HEK293 (cell line): ENCODE data around the gene GSG1L.

Experiments
- CTCF ChIA-PET: fragments of 350-600 bp; formaldehyde crosslinking; extraction: SDS; loops from one replicate; lab custom pipeline; 2021; ENCODE audit warnings: antibody characterized with exemption; lab: Yijun Ruan, JAX
- POLR2A ChIA-PET: fragments of 300-600 bp; formaldehyde crosslinking; extraction: SDS; loops from one replicate; lab custom pipeline; 2020; ENCODE audit warnings: antibody characterized with exemption, inconsistent platforms; lab: Yijun Ruan, JAX
- H3K27ac ChIP-seq: fragments of 200-500 bp; sonication (Bioruptor generic); 2 replicates; pipeline ENCODE4 v1.5.1; 2014; ENCODE audit warnings: low read depth, low read length, control low read depth, inconsistent platforms; ENCODE audit errors: extremely low read depth
- H3K36me3 ChIP-seq, 2 experiments: fragments of 200-500 bp in 1 of 2; sonication (Bioruptor generic) in 1 of 2; 1 replicate in 1 of 2; 2 replicates in 1 of 2; pipeline ENCODE4 v1.5.1; 2014 to 2017; ENCODE audit warnings: inconsistent platforms in 2 of 2, low read length in 2 of 2; ENCODE audit not compliant: control insufficient read depth in 2 of 2, insufficient read depth in 1 of 2
- H3K4me1 ChIP-seq: fragments of 200-500 bp; sonication (Bioruptor generic); 2 replicates; pipeline ENCODE4 v1.5.1; 2014; ENCODE audit warnings: mild to moderate bottlenecking, low read length, inconsistent platforms; ENCODE audit not compliant: control insufficient read depth, insufficient read depth
- H3K4me3 ChIP-seq: 2 replicates; pipeline ENCODE4 v1.5.1; 2011; ENCODE audit warnings: low read depth, mild to moderate bottlenecking, control low read depth, low read length, moderate library complexity
- H3K9me3 ChIP-seq: fragments of 200-500 bp; sonication (Bioruptor generic); 2 replicates; pipeline ENCODE4 v1.5.1; 2014; ENCODE audit warnings: low read depth, low read length, inconsistent platforms; ENCODE audit not compliant: control insufficient read depth, insufficient read depth
- HOXC10 ChIP-seq: sonication (generic); formaldehyde crosslinking; IDR thresholded peaks from 2 replicates; pipeline ENCODE4 v1.8.1; 2023; ENCODE audit warnings: mild to moderate bottlenecking, missing genetic modification reagents
- KLF17 ChIP-seq: fragments of 450-650 bp; formaldehyde crosslinking; IDR thresholded peaks from 2 replicates; pipeline ENCODE4 v1.5.1; 2016; ENCODE audit warnings: missing biosample characterization, missing genetic modification characterization
- KLF7 ChIP-seq: fragments of 450-650 bp; formaldehyde crosslinking; IDR thresholded peaks from 2 replicates; pipeline ENCODE4 v1.5.1; 2016; ENCODE audit warnings: missing biosample characterization, missing genetic modification characterization, borderline replicate concordance
- YY1 ChIP-seq: fragments of 450-650 bp; formaldehyde crosslinking; IDR thresholded peaks from 2 replicates; pipeline ENCODE4 v1.5.1; 2018; ENCODE audit warnings: missing biosample characterization, missing genetic modification characterization
- ZBTB17 ChIP-seq: fragments of 450-650 bp; formaldehyde crosslinking; IDR thresholded peaks from 2 replicates; pipeline ENCODE4 v1.5.1; 2016; ENCODE audit warnings: missing biosample characterization, missing genetic modification characterization
- ZBTB21 ChIP-seq: fragments of 450-650 bp; formaldehyde crosslinking; IDR thresholded peaks from 2 replicates; pipeline ENCODE4 v1.5.1; 2017; ENCODE audit warnings: missing biosample characterization, missing genetic modification characterization
- ZIC2 ChIP-seq: fragments of 450-650 bp; formaldehyde crosslinking; IDR thresholded peaks from 2 replicates; pipeline ENCODE4 v1.5.1; 2016; ENCODE audit warnings: missing biosample characterization, missing genetic modification characterization
- ZNF157 ChIP-seq: fragments of 450-650 bp; formaldehyde crosslinking; IDR thresholded peaks from 2 replicates; pipeline ENCODE4 v1.5.1; 2016; ENCODE audit warnings: missing biosample characterization, missing genetic modification characterization
- ZNF366 ChIP-seq: fragments of 450-650 bp; formaldehyde crosslinking; conservative IDR thresholded peaks from 2 replicates; pipeline ENCODE4 v1.5.1; 2016; ENCODE audit warnings: missing biosample characterization, missing genetic modification characterization
- ZNF544 ChIP-seq: fragments of 450-650 bp; formaldehyde crosslinking; IDR thresholded peaks from 2 replicates; pipeline ENCODE4 v1.5.0; 2017; ENCODE audit warnings: missing biosample characterization, missing genetic modification characterization
- ZNF555 ChIP-seq: fragments of 450-650 bp; formaldehyde crosslinking; conservative IDR thresholded peaks from 2 replicates; pipeline ENCODE4 v1.5.1; 2017; ENCODE audit warnings: missing biosample characterization, mild to moderate bottlenecking, missing genetic modification characterization, inconsistent platforms
- ZNF670 ChIP-seq: fragments of 450-650 bp; formaldehyde crosslinking; IDR thresholded peaks from 2 replicates; pipeline ENCODE4 v1.5.1; 2016; ENCODE audit warnings: missing biosample characterization, missing genetic modification characterization, low read depth
- ZNF777 ChIP-seq: fragments of 450-650 bp; formaldehyde crosslinking; IDR thresholded peaks from 2 replicates; pipeline ENCODE4 v1.5.1; 2017; ENCODE audit warnings: missing biosample characterization, missing genetic modification characterization, borderline replicate concordance
- ZSCAN4 ChIP-seq: fragments of 450-650 bp; formaldehyde crosslinking; IDR thresholded peaks from 2 replicates; pipeline ENCODE4 v1.5.1; 2017; ENCODE audit warnings: missing biosample characterization, missing genetic modification characterization
- TF ChIP-seq, protein P1 (sequence below): fragments of 450-650 bp; formaldehyde crosslinking; IDR thresholded peaks from 2 replicates; pipeline ENCODE4 v1.5.1; 2016; ENCODE audit warnings: missing biosample characterization, missing genetic modification characterization
- TF ChIP-seq, protein P2 (sequence below): fragments of 450-650 bp; formaldehyde crosslinking; IDR thresholded peaks from 2 replicates; pipeline ENCODE4 v1.5.1; 2016; ENCODE audit warnings: missing biosample characterization, missing genetic modification characterization

GSG1L gene

DNA sequence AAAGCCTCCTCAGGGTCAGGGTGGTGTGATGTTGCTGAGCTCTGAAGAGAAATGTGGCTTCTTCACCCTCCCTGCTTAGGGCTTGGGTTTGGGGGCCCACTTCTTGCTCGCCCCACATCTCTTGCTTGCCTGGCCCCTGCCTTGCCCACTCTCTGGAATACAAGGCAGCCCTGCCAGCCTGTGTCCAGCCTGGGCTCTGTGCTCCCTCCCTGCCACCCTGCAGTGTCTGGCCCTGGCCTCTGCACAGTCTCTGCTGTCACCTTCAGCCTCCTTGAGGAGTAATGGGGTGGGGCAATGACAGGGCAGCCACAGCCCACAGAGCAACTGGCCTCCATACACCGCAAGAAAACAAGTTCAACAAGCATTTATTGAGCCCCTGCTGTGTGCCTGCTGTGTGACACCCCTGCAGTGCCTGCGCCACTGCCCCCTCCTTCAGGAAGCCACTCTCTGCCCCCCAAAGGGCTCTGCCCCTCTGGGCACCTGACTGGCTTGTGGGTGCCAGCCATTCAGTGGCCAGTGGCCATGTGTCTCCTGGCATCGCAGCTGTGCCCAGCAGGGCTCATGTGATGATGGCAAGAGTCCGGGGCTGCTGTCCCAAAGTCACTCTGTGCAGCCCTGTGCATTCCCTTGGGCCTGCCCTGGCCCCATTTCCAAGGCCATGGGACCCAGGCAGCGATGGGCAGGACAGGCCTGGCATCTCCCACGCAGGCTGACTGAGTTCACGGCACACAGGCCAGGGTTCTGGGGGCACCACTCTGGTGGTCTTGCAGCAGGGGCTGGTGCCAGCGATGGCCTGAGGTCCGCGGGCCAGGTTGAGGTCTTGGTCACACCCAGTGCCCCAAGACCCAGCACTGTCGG, 272.7 kb downstream of the GSG1L start:
- TF ChIP-seq KLF7 (tag by site-specific recombination) = no peak
- TF ChIP-seq ZNF157 (tag by site-specific recombination) = no peak
- TF ChIP-seq ZIC2 = peak; percentile 68
- Histone ChIP-seq H3K4me3 (no peak overlapping the region), H3K9me3 (no peaks in the 10 kb centered on the region), H3K36me3 (no peaks in the 10 kb centered on the region), H3K4me1 (no peaks in the 10 kb centered on the region), H3K27ac (no peak overlapping the region)
- CTCF ChIA-PET = interaction anchor here (0.6 kb wide), 1 partner anchor 77 kb away, joined by 3 read pairs; no protein-coding TSS in a partner anchor
- POLR2A ChIA-PET = no interaction called here

DNA sequence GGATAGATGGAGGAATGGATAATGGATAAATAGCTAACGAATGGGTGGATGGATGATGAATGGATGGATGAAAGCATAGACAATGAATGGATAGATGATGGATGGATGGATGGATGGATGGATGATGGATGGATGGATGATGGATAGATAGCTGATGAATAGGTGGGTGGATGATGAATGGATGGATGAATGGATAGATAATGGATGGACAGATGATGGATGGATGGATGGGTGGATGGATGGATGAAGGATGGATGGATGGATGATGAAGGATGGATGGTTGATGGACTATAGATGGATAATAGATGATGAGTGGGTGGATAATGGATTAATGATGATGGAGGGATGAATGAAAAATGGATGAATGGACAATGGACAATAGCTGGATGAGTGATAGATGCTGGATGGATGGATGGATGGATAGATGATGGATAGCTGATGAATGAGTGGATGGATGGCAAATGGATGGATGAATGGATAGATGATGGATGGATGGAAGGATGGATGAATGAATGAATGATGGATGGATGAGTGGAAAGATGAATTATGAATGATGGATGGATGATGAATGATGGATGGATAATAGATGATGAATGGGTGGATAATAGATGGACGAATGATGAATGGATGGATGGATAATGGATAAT, 273.8 kb downstream of the GSG1L start:
- Histone ChIP-seq H3K27ac (no peak overlapping the region), H3K9me3 (no peaks in the 10 kb centered on the region), H3K36me3 (no peaks in the 10 kb centered on the region), H3K4me3 (no peak overlapping the region), H3K4me1 (no peaks in the 10 kb centered on the region)
- TF ChIP-seq ZNF777 (0 out of 2 replicates have a peak, but pooled peaks have one; percentile 5), ZBTB17 (tag by site-specific recombination) (peak; percentile 99), ZNF544 (tag by site-specific recombination) (0 out of 2 replicates have a peak, but pooled peaks have one; percentile 48), ZNF366 (tag by site-specific recombination) (peak; percentile 93), ZNF670 (tag by site-specific recombination) (no peak), ZBTB21 (no peak)
- CTCF ChIA-PET = interaction anchor here (0.6 to 1.1 kb wide), 2 partner anchors 70 to 88 kb away, joined by 3 read pairs; no protein-coding TSS in a partner anchor
- POLR2A ChIA-PET = no interaction called here

- TF ChIP-seq YY1 (tag by site-specific recombination) = no peak
- TF ChIP-seq, protein P1, sequence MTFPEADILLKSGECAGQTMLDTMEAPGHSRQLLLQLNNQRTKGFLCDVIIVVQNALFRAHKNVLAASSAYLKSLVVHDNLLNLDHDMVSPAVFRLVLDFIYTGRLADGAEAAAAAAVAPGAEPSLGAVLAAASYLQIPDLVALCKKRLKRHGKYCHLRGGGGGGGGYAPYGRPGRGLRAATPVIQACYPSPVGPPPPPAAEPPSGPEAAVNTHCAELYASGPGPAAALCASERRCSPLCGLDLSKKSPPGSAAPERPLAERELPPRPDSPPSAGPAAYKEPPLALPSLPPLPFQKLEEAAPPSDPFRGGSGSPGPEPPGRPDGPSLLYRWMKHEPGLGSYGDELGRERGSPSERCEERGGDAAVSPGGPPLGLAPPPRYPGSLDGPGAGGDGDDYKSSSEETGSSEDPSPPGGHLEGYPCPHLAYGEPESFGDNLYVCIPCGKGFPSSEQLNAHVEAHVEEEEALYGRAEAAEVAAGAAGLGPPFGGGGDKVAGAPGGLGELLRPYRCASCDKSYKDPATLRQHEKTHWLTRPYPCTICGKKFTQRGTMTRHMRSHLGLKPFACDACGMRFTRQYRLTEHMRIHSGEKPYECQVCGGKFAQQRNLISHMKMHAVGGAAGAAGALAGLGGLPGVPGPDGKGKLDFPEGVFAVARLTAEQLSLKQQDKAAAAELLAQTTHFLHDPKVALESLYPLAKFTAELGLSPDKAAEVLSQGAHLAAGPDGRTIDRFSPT (tag by site-specific recombination) = no peak
- TF ChIP-seq ZNF555 (tag by site-specific recombination) = no peak
- TF ChIP-seq ZNF366 (tag by site-specific recombination) = peak; percentile 90
- TF ChIP-seq KLF17 = no peak
- no peak for TF ChIP-seq ZSCAN4
- no peak for TF ChIP-seq HOXC10 (CRISPR knock-in tag)
- TF ChIP-seq, protein P2, sequence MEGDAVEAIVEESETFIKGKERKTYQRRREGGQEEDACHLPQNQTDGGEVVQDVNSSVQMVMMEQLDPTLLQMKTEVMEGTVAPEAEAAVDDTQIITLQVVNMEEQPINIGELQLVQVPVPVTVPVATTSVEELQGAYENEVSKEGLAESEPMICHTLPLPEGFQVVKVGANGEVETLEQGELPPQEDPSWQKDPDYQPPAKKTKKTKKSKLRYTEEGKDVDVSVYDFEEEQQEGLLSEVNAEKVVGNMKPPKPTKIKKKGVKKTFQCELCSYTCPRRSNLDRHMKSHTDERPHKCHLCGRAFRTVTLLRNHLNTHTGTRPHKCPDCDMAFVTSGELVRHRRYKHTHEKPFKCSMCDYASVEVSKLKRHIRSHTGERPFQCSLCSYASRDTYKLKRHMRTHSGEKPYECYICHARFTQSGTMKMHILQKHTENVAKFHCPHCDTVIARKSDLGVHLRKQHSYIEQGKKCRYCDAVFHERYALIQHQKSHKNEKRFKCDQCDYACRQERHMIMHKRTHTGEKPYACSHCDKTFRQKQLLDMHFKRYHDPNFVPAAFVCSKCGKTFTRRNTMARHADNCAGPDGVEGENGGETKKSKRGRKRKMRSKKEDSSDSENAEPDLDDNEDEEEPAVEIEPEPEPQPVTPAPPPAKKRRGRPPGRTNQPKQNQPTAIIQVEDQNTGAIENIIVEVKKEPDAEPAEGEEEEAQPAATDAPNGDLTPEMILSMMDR (tag by site-specific recombination) = no peak
- no peaks in the 10 kb centered on the region for H3K4me1 ChIP-seq
- H3K9me3 ChIP-seq = no peaks in the 10 kb centered on the region
- no peak overlapping the region for H3K27ac ChIP-seq
- H3K4me3 ChIP-seq = no peak overlapping the region
- H3K36me3 ChIP-seq = no peaks in the 10 kb centered on the region
- POLR2A ChIA-PET = no interaction called here
- CTCF ChIA-PET = interaction anchor here (0.6 to 1.1 kb wide), 2 partner anchors 70 to 88 kb away, joined by 3 read pairs; no protein-coding TSS in a partner anchor
These were observed 274.4 kb downstream of the GSG1L start for GRCh38 chr16:27789150-27789549.
